ENCODE measurements around the gene MRTFA.

GRCh38 chr22:40416636-40417035 is 219.9 kb downstream of the MRTFA start:
- no peak for TF ChIP-seq EP300 (IDR thresholded peaks at IDR 0.05; ENCODE audit: borderline replicate concordance in 1 of 2, low read depth in 1 of 2, low read length in 1 of 2)
- TF ChIP-seq CTCF (IDR thresholded peaks at IDR 0.05): no peak

All from SK-N-SH (cell line).